ENCODE results near the gene MCM6.
"Not testable (repeated sequence)": the region's sequence is repeated elsewhere in the genome, so short reads cannot be mapped to it uniquely, and the experiment has no call there.

Gene MCM6

GRCh38 chr2:135796606-135797005 lies 79.6 kb downstream of the MCM6 start:
- Histone ChIP-seq H3K27ac (ENCODE audit: low read depth, low read length) (no peak overlapping the region), H3K27me3 (ENCODE audit: control insufficient read depth in 5 of 5, insufficient read depth in 4 of 5, low read length in 5 of 5) (no peaks in the 10 kb centered on the region), H3K4me3 (ENCODE audit: low read depth in 1 of 5, low read length in 5 of 5) (no peak overlapping the region), H3K4me1 (ENCODE audit: control insufficient read depth in 5 of 5, insufficient read depth in 5 of 5, low read length in 5 of 5) (peaks cover 0 to 11% (median 7%) of the 10 kb centered on the region in 5 donors), H3K9ac (ENCODE audit: low read length in 5 of 5) (no peak overlapping the region), H3K36me3 (ENCODE audit: control insufficient read depth in 5 of 5, insufficient read depth in 5 of 5, low read length in 5 of 5) (no peaks in the 10 kb centered on the region), H3K9me3 (ENCODE audit: control insufficient read depth in 5 of 5, low read length in 5 of 5) (peaks cover 0 to 13% (median 4%) of the 10 kb centered on the region in 5 donors)

DNA sequence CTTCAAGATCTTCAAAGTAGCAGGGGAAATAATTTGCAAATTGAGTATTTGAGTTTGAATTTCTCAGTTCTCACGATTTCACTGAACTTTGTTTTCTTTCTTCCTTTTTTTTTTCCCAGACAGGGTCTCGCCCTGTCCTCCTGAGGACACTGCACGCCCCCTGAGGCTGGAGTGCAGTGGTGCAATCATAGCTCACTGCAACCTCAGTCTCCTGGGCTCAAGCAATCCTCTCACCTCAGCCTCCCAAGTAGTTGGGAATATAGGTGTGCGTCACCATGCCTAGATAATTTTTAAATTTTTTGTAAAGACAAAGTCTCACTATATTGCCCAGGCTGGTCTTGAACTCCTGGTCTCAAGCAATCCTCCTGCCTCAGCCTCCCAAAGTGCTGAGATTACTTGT lies 80.6 kb downstream of the MCM6 start:
- H3K36me3 ChIP-seq (ENCODE audit: control insufficient read depth in 5 of 5, insufficient read depth in 5 of 5, low read length in 5 of 5), result not testable (repeated sequence)

GRCh38 chr2:135792401-135793150 lies 83.7 kb downstream of the MCM6 start:
- Histone ChIP-seq H3K27ac (ENCODE audit: low read depth, low read length) (no peak overlapping the region), H3K4me1 (ENCODE audit: control insufficient read depth in 5 of 5, insufficient read depth in 5 of 5, low read length in 5 of 5) (peaks cover 0 to 10% (median 2%) of the 10 kb centered on the region in 5 donors), H3K27me3 (ENCODE audit: control insufficient read depth in 5 of 5, insufficient read depth in 4 of 5, low read length in 5 of 5) (no peaks in the 10 kb centered on the region), H3K4me3 (ENCODE audit: low read depth in 1 of 5, low read length in 5 of 5) (no peak overlapping the region), H3K36me3 (ENCODE audit: control insufficient read depth in 5 of 5, insufficient read depth in 5 of 5, low read length in 5 of 5) (peaks cover 0 to 3% (median 0%) of the 10 kb centered on the region in 5 donors), H3K9ac (ENCODE audit: low read length in 5 of 5) (no peak overlapping the region), H3K9me3 (ENCODE audit: control insufficient read depth in 5 of 5, low read length in 5 of 5) (no peaks in the 10 kb centered on the region)

More for the DNA sequence above, 80.6 kb downstream of the MCM6 start:
- H3K27ac ChIP-seq (ENCODE audit: low read depth, low read length); H3K4me3 ChIP-seq (ENCODE audit: low read depth in 1 of 5, low read length in 5 of 5); H3K27me3 ChIP-seq (ENCODE audit: control insufficient read depth in 5 of 5, insufficient read depth in 4 of 5, low read length in 5 of 5); H3K9me3 ChIP-seq (ENCODE audit: control insufficient read depth in 5 of 5, low read length in 5 of 5); H3K9ac ChIP-seq (ENCODE audit: low read length in 5 of 5): not testable (repeated sequence)
- peaks cover 0 to 11% (median 7%) of the 10 kb centered on the region in 5 donors for H3K4me1 ChIP-seq (ENCODE audit: control insufficient read depth in 5 of 5, insufficient read depth in 5 of 5, low read length in 5 of 5)

- Histone ChIP-seq H3K27ac (ENCODE audit: low read depth, low read length) (no peak overlapping the region), H3K9ac (ENCODE audit: low read length in 5 of 5) (no peak overlapping the region), H3K36me3 (ENCODE audit: control insufficient read depth in 5 of 5, insufficient read depth in 5 of 5, low read length in 5 of 5) (peaks cover 0 to 8% (median 5%) of the 10 kb centered on the region in 5 donors), H3K27me3 (ENCODE audit: control insufficient read depth in 5 of 5, insufficient read depth in 4 of 5, low read length in 5 of 5) (no peaks in the 10 kb centered on the region), H3K9me3 (ENCODE audit: control insufficient read depth in 5 of 5, low read length in 5 of 5) (no peaks in the 10 kb centered on the region), H3K4me3 (ENCODE audit: low read depth in 1 of 5, low read length in 5 of 5) (no peak overlapping the region), H3K4me1 (ENCODE audit: control insufficient read depth in 5 of 5, insufficient read depth in 5 of 5, low read length in 5 of 5) (peaks cover 0 to 6% (median 0%) of the 10 kb centered on the region in 5 donors)
Measured at GRCh38 chr2:135791418-135792190, 84.6 kb downstream of the MCM6 start.

GRCh38 chr2:135790423-135790822 lies 85.8 kb downstream of the MCM6 start:
- no peak overlapping the region for H3K4me3 ChIP-seq (ENCODE audit: low read depth in 1 of 5, low read length in 5 of 5)
- no peak overlapping the region for H3K27ac ChIP-seq (ENCODE audit: low read depth, low read length)
- peaks cover 0 to 6% (median 0%) of the 10 kb centered on the region in 5 donors for H3K4me1 ChIP-seq (ENCODE audit: control insufficient read depth in 5 of 5, insufficient read depth in 5 of 5, low read length in 5 of 5)
- H3K9ac ChIP-seq (ENCODE audit: low read length in 5 of 5), result no peak overlapping the region
- H3K9me3 ChIP-seq (ENCODE audit: control insufficient read depth in 5 of 5, low read length in 5 of 5), result no peaks in the 10 kb centered on the region
- peaks cover under 1 to 13% (median 5%) of the 10 kb centered on the region in 5 donors for H3K36me3 ChIP-seq (ENCODE audit: control insufficient read depth in 5 of 5, insufficient read depth in 5 of 5, low read length in 5 of 5)
- H3K27me3 ChIP-seq (ENCODE audit: control insufficient read depth in 5 of 5, insufficient read depth in 4 of 5, low read length in 5 of 5), result no peaks in the 10 kb centered on the region

Measured in subcutaneous abdominal adipose tissue (tissue), 5 donors.